GM10248 (cell line): ENCODE measurements around the gene FALEC.

Experiments used
- CTCF ChIA-PET: fragments of 300-600 bp; sonication (Branson Sonifier 250); formaldehyde crosslinking; extraction: SDS; loops from one replicate; lab custom pipeline; 2021; ENCODE audit warnings: antibody characterized with exemption; lab: Yijun Ruan, JAX
- POLR2A ChIA-PET: fragments of 350-650 bp; sonication (Branson Sonifier 250); formaldehyde crosslinking; extraction: SDS; loops from one replicate; lab custom pipeline; 2020; ENCODE audit warnings: antibody characterized with exemption; lab: Yijun Ruan, JAX
- DNase-seq: peaks from one replicate; pipeline ENCODE4 v3.0.0; 2012; ENCODE audit errors: extremely low spot score
- TF ChIP-seq, protein P1 (sequence below): IDR thresholded peaks from 2 replicates; pipeline ENCODE4 v1.5.1; 2012; ENCODE audit warnings: mild to moderate bottlenecking, low read depth; ENCODE audit errors: extremely low read depth, missing control alignments, control extremely low read depth

The FALEC gene

DNA sequence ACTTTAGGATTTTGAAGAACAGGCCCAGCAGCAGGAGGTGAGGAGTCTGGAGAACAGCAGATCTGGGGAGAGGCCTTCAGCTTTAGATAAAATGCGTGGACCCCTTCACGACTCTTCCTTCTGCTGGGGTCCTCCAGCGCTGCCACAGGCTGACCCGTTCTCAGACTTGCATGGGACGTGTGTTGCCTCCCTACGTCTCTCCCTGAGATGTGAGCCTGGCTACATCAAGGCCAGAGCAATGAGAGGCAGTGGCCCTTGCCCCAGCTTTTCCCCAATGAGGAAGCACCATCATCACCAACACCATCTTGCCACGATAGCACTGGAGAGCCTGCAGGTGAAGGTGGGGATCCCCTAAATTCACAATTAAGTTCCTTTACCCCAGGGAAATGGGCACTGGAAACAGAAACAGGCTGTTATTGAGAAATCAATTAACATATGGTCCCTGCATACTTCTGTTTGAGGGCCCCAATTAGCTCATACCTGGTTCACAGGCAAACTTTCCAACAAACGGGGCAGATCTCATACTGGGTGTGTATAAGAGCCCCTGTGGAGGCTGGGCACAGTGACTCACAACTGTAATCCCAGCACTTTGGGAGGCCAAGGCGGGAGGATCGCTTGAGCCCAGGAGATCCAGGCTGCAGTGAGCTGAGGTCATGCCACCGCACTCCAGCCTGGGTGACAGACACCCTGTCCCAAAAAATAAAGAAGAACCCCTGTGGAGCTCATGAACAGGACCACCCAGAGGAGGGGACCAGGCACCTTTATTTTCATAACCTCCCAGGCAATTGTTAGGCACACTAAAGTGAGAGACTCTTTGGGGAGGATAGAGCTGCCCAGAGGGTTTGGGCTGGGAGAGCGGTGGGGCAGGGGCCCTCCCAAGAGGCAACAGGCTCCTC is 21.5 kb downstream of the FALEC start:
- no peak for DNase-seq
- CTCF ChIA-PET = interaction anchor here (1.0 to 13.0 kb wide), 6 partner anchors 9 to 281 kb away, joined by 3 to 119 read pairs (median 4); partner anchors contain the start of genes ADAMTSL4, APH1A and TARS2
- POLR2A ChIA-PET = interaction anchor here (0.6 kb wide), 1 partner anchor 276 kb away, joined by 15 read pairs; no protein-coding TSS in a partner anchor
- TF ChIP-seq, protein P1, sequence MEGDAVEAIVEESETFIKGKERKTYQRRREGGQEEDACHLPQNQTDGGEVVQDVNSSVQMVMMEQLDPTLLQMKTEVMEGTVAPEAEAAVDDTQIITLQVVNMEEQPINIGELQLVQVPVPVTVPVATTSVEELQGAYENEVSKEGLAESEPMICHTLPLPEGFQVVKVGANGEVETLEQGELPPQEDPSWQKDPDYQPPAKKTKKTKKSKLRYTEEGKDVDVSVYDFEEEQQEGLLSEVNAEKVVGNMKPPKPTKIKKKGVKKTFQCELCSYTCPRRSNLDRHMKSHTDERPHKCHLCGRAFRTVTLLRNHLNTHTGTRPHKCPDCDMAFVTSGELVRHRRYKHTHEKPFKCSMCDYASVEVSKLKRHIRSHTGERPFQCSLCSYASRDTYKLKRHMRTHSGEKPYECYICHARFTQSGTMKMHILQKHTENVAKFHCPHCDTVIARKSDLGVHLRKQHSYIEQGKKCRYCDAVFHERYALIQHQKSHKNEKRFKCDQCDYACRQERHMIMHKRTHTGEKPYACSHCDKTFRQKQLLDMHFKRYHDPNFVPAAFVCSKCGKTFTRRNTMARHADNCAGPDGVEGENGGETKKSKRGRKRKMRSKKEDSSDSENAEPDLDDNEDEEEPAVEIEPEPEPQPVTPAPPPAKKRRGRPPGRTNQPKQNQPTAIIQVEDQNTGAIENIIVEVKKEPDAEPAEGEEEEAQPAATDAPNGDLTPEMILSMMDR = no peak

DNA sequence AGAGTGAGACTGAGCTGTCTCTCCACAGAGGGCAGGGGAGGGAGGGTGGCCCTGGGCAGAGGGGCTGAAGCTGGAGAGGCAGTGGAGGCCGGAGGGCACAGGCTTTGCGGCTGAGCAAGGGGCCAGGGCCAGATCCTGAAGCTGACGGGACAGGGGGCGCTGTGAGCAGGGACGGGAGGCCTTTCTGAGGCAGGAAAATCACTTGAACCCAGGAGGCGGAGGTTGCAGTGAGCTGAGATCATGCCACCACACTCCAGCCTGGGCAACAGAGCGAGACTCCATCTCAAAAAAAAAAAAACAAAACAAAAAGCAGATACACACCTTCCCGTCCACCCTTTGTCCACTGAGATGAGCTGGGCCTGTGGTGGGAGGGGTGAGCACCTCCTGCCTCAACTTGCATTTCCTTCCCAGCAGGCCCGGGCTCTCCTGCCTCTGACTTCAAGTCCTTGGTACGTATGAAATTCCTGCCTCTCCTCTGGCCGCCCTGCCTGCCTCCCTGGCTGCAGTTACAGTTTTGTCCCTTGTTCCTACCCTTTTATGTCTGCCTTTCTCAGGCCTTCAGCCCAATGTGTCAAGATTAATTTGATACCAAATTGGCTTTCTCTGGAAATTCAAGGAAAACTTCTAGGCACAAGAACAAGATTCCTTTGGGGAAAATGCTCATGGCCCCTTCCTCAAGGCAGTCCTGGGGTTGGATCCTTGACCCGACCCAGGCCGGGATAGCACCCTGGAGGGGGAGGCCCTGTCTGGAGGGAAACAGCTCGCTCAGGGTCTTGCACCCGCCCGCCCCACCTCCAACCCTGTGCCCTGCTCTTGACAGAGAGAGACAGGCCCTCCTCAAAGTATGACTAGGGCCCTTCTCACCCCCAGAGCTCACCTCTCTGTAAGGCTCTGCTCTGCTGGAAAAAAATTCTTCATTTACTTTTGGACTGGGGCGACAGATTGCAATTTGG is 22.5 kb downstream of the FALEC start:
- ChIA-PET CTCF (interaction anchor here (1.0 to 13.0 kb wide), 5 partner anchors 9 to 282 kb away, joined by 3 to 119 read pairs (median 5); partner anchors contain the start of gene ADAMTSL4), POLR2A (no interaction called here)
- TF ChIP-seq, protein P1 = no peak
- no peak for DNase-seq

DNA sequence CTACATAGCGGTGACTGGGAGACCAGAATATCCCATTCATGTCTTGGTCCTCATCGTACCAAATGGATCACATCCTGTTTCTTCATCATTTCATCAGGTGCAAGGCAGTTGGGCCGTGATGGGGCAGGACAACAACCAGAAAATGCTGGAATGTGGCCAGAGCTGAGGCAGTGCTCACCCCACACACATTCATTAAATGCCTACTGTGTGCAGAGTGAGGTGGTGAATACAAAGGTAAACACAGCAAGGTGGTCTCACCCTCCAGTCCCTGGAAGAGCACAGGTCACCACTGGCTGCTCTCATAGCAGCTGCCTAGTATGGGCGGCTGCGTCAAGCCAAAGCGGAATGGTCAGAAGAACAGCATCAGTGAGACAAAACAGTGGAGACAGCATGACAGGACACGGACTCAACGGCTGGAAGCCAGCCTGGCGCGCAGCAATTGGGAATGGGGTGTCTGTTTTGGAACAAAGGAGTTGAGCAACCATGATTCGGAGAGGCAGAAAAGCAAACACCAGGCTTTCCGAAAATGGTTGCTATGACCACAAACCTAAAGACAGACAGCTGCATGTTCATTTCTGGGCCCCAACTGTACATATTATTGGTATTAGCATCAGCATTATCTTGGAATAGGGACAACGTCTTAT is 28.1 kb downstream of the FALEC start:
- no peak for DNase-seq
- TF ChIP-seq, protein P1 = no peak
- POLR2A ChIA-PET = no interaction called here
- CTCF ChIA-PET = interaction anchor here (1.0 to 3.8 kb wide), 8 partner anchors 11 to 287 kb away, joined by 3 to 25 read pairs (median 4); partner anchors contain the start of gene CA14

DNA sequence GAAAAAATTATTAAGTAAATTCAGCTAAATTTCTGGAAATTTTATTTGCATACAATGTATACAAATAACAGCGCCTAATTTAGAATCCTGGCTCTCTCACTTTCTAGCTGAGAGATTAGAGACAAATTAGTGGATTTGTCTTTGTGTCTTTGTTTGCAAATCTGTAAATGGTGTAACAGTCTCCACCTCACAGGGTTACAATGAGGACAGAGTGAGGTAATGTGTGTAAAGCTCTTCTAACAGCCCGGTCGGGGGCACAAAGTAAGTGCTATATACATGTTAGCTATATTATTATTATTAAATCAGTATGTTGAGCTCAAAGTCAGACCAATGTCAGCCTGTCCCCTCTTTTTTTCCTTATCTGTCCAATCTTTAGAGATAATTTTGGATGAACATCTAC is 28.7 kb downstream of the FALEC start:
- DNase-seq = no peak
- CTCF ChIA-PET = interaction anchor here (1.0 to 3.8 kb wide), 8 partner anchors 10 to 287 kb away, joined by 3 to 25 read pairs (median 4); partner anchors contain the start of gene CA14
- TF ChIP-seq, protein P1 = no peak
- POLR2A ChIA-PET = no interaction called here

DNA sequence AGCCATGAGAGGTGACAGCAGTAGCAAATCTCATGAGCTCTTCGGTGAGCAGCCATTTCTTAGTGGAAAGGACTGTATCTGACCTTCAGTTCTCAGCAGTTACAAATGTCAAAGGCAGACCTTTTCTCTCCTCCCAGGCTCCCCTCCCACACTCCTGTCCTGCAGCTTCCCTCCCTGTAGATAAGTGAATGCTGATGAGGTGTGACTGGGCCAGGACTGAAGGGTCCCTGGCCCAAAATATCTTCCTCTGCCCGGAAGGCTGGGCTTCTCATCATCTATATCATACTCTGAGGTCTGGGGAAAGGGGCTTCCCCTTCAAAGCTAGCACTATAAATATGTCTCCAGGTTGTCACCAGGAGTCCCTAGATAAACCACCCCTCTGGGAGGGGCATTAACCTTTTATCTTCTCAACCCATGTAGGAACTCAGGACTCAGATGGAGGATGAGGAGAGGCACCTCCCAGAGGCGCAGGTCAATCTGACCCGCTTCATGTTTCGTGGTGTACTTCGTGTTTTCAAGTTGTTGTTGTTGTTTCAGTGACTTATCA is 30.0 kb downstream of the FALEC start:
- POLR2A ChIA-PET = no interaction called here
- CTCF ChIA-PET = interaction anchor here (3.8 to 9.0 kb wide), 2 partner anchors 13 to 15 kb away, joined by 25 to 100 read pairs; no protein-coding TSS in a partner anchor
- TF ChIP-seq, protein P1 = no peak
- DNase-seq = no peak
